ENCODE measurements around the gene NUMBL.
"Not testable (repeated sequence)": the region's sequence is repeated elsewhere in the genome, so short reads cannot be mapped to it uniquely, and the experiment has no call there.

DNA sequence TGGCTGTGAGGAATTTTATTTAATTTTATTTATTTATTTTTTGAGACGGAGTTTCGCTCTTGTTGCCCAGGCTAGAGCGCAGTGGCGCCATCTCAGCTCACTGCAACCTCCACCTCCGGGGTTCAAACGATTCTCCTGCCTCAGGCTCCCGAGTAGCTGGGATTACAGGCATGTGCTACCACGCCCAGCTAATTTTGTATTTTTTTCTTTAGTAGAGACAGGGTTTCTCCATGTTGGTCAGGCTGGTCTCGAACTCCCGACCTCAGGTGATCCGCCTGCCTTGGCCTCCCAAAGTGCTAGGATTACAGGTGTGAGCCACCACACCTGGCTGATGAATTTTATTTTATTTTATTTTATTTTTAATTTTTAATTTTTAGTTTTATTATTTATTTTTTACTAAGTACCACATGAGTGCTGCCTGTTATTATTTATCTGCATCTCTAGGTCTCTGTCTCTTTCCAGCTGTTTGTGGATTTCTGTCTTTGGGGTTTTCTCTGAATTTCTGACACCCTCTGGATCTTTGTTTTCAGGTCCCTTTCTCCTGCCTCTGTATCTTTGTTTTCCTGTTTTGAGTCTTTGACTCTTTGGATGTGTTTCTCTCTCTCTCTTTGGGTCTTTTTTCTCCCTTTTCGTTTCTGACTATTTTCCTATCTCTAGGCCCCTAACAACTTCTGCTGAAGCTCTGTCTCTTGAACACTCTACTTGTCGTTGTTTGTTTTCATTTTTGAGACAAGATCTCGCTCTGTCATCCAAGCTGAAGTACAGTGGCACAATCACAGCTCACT, 65.9 kb downstream of the NUMBL start:
- not testable (repeated sequence) for TF ChIP-seq EP300, CTCF, POLR2A (IDR thresholded peaks at IDR 0.05)
